ENCODE measurements around the gene ZBTB25.

Gene ZBTB25

GRCh38 chr14:64439141-64439540 is 64.5 kb downstream of the ZBTB25 start:
- no peak for DNase-seq (ENCODE audit: low spot score)

- DNase-seq (ENCODE audit: low spot score): no peak
These were observed 65.3 kb downstream of the ZBTB25 start for GRCh38 chr14:64438181-64438841.

GRCh38 chr14:64434528-64434927 is 69.1 kb downstream of the ZBTB25 start:
- DNase-seq (ENCODE audit: low spot score): no peak

DNA sequence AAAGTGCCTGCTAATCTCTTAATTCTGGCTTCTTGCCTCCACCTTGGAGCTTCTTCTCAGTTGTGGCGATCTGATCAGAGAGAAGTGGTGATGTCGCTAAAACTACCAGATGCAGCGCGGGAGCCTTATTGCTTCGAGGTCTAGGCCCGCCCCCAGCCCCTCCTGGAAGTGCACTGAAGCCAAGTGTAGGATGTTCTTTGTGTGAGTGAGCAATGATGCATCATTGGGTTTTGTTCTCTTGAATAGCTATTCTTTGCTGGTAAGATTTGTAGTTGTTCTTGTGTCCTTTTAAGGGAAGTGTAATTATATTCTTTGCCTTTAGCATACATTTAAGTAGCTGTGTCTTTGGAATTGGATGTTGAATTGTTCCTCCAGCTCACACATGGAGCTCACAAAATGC is 79.7 kb downstream of the ZBTB25 start:
- DNase-seq (ENCODE audit: low spot score): no peak

DNA sequence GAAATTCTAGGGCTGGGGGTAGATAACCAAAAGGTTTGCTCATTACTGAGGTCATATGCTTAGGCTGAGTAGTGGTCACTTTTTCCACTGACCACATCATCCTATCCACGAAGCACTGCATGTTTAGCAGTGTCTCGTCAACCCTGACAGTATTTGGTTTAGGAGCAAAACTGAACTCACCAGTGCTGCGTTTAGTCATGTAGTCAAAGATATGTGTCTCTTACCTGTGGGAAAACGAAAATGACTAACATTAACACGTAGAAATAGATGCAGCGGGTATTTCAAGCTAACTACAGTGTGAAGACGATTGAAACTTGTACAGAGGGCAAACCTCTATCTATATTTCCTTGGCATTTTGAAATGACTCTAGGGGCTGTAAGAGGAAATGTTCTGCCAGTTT is 80.9 kb downstream of the ZBTB25 start:
- DNase-seq (ENCODE audit: low spot score): no peak

GRCh38 chr14:64422005-64422404 is 81.6 kb downstream of the ZBTB25 start:
- DNase-seq (ENCODE audit: low spot score): no peak

DNA sequence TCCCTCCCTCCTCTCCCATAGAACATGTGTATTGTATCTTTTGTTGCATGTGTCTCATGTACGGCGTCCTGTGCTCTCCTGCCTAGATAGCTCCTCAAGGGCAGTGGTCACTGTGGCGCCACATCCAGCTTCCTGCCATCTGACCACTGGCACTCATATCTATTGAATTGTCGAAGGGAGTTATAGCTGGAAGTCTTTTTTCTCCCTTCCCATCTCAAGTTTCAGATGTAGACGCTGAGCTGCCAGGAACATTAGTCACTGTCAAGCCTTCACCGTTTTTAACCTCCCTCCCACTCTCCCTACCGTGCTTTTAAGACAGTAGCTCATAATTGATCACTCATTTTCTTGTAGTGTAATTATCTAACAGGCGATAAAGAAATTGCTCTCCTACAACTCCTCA is 82.5 kb downstream of the ZBTB25 start:
- no peak for DNase-seq (ENCODE audit: low spot score)

DNA sequence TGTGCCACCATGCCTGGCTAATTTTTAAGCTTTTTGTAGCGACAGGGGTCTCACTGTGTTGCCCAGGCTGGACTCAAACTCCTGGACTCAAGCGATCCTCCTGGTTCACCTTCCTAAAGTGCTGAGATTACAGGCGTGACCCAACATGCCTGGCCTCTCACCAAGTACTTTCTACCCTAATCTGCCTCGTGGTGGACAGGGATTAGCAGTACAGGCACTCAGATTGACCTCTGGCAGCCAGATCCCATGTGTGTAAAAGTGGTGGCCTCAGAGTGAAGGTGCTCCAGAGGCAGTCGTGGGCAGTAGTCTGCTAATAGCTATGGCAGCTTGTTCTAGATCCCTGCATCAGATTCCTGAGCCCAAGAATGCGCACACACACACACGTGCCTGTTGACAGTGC is 84.6 kb downstream of the ZBTB25 start:
- DNase-seq (ENCODE audit: low spot score): no peak

DNA sequence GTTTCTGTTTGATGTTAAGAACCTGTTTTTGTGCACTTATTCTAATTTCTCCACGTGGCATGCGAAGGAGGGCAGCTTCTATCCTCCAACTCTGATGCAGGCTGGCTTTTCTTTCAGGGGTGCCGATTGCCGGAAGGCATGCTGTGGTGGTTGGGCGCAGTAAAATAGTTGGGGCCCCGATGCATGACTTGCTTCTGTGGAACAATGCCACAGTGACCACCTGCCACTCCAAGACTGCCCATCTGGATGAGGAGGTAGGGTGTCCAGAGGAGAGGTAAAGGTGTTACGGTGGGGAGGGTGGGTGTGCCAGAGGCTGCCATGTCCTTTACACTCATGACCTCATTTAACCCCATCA is 85.9 kb downstream of the ZBTB25 start:
- DNase-seq (ENCODE audit: low spot score): no peak

GRCh38 chr14:64417055-64417770 is 86.4 kb downstream of the ZBTB25 start:
- no peak for DNase-seq (ENCODE audit: low spot score)

GRCh38 chr14:64416348-64416932 is 87.2 kb downstream of the ZBTB25 start:
- DNase-seq (ENCODE audit: low spot score): no peak

GRCh38 chr14:64412237-64412636 is 91.4 kb downstream of the ZBTB25 start:
- DNase-seq (ENCODE audit: low spot score): no peak

GRCh38 chr14:64411001-64411400 is 92.6 kb downstream of the ZBTB25 start:
- DNase-seq (ENCODE audit: low spot score): no peak

GRCh38 chr14:64410084-64410774 is 93.4 kb downstream of the ZBTB25 start:
- no peak for DNase-seq (ENCODE audit: low spot score)

GRCh38 chr14:64409126-64409920 is 94.3 kb downstream of the ZBTB25 start:
- no peak for DNase-seq (ENCODE audit: low spot score)

DNA sequence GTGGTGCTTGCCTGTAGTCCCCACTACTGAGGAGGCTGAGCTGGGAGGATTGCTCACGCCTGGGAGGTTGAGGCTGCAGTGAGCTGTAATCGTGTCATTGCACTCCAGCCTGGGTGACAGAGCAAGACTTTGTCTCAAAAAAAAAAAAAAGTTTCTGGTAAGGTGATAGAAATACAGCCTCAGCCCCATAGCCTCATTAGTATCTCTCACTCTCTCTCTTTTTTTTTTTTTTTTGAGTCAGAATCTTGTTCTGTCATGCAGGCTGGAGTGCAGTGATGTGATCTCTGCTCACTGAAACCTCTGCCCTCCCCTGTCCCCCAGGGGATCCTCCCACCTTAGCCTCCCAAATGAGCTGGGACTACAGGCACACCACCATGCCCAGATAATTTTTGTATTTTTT is 96.3 kb downstream of the ZBTB25 start:
- DNase-seq (ENCODE audit: low spot score): no peak

GRCh38 chr14:64405295-64405694 is 98.3 kb downstream of the ZBTB25 start:
- DNase-seq (ENCODE audit: low spot score): no peak

DNA sequence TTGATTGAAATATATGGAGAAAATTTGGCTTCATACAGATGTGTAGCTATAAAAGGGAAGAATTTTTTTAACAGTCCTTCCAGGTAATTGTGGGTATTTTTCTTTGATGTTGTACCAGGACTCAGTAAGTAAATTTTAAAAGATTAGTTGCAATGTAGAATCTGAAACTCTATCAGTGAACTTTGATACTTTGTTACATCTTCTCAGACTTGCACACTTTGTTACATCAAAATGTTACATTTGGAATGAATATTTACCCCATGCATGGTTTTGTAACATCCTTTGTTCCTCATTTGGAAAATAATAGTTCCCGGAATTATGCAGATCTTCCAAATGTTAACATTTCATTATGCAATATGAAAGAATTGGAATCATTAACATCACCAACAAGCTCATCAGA is 101.7 kb downstream of the ZBTB25 start:
- no peak for DNase-seq (ENCODE audit: low spot score)

GRCh38 chr14:64400829-64401459 is 102.7 kb downstream of the ZBTB25 start:
- no peak for DNase-seq (ENCODE audit: low spot score)

Data from left forelimb (tissue), 1 donor.